ENCODE measurements around the gene TNPO3. TPM values are rescaled to one million over a fixed set of nuclear protein-coding genes. Genes with fewer than 3 reads are reported as not detected.
"Not testable (repeated sequence)": the region's sequence is repeated elsewhere in the genome, so short reads cannot be mapped to it uniquely, and the experiment has no call there.

Gene TNPO3
- total RNA-seq, 8 experiments from 2014 or later, result 45.3 to 63.9 (median 52.0) TPM

- H3K27ac ChIP-seq, result no peak overlapping the region
- 40 to 60% methylated on average over 2 of the region's 11 CpGs; no CpG with 5 or more reads in 8 of the 10 experiments for WGBS, 10 experiments
- no peak overlapping the region for H3K4me3 ChIP-seq
- H3K4me1 ChIP-seq (replicated peaks in 1 of 2), result peaks cover 0 to 3% of the 10 kb centered on the region in 2 donors
- ATAC-seq (replicated peaks in 6 of 8), result no peak
- in situ Hi-C loops (cut with MboI; ENCODE audit: low pct_unique_long_range_greater_than_20kb in 2 of 9, low sequenced_read_pairs in 9 of 9, unreplicated experiment in 9 of 9), result loop anchor here in 1 of 9 experiments (25.0 kb wide), 1 partner anchor 173 kb away; no protein-coding TSS in a partner anchor
Observed at GRCh38 chr7:128914566-128915151, 140.3 kb downstream of the TNPO3 start.

DNA sequence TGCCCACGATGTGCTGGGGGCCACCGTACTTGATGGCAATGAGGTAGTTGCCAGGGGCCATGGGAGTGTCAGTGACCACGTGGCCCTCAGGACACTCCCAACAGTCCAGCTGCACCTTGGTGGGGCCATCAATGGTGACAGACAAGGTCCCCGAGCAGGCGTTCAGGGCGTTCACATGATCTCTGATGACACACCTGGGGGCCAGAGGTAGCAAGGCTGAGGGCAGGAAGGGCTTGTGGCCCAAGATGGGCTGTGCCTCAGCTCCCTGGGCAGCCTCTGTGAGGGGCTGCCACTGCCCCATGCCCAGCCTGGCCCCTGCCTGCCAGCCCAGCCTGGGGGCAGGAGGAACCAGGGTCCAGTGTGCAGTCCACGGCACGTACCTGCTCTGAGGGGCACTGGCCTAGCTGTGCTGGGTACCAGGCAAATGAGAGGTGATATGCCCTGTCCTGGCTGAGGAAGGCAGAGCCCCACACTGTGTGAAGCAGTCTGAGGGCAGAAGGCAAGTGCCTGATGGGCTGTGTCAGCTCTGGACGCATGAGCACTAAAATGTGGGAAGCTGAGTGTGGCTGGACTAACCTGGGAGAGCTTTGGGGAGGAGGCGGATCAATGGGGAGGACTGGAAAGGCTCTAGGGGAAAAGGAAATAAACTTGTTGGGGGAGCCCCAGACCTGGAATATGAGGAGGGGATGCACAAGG, 140.9 kb downstream of the TNPO3 start:
- Histone ChIP-seq H3K4me3 (no peak overlapping the region), H3K4me1 (replicated peaks in 1 of 2) (peaks cover 0 to 10% of the 10 kb centered on the region in 2 donors), H3K27ac (no peak overlapping the region)
- in situ Hi-C loops (cut with MboI; ENCODE audit: low pct_unique_long_range_greater_than_20kb in 2 of 9, low sequenced_read_pairs in 9 of 9, unreplicated experiment in 9 of 9), result loop anchor here in 1 of 9 experiments (25.0 kb wide), 1 partner anchor 173 kb away; no protein-coding TSS in a partner anchor
- WGBS, 10 experiments, result 40 to 83% (median 80%) methylated on average over 1 of the region's 10 CpGs; no CpG with 5 or more reads in 7 of the 10 experiments
- ATAC-seq (replicated peaks in 6 of 8), result no peak

DNA sequence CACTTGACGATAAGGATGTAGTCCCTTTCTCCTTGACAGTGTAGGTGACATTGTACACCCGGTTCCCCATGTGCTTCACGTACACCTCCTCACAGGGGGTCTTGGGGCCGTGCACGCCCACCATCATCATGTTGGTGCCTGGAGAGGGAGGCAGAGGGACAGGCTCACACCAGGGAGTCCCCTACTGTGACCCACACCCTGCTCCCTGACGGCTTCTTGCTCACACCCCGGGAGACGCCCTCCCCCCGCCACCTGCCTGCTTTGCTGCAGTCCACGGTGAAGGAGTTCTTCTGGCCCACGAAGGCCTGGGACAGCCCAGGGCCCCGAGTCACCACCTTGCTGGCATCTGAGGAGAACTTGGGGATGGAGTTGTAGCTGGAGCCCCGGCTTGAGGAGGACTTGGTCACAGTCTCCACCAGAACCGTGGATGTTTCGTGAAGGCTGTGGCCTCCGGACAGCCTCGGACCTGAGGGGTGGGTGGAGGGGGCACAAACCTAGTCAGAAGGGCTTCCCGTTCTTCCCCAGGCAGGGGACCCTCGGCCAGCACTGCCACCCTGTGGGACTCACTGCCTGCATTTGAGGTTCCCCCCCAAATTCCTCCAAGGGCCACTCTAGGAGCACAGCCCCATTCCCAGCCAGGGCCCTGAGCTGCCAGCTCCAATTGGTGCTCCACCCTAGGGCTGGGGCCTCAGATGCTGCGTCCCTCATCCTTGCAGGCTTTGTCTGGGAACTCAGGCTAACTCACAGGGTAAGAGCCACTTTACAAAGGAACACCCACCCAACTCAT, 142.0 kb downstream of the TNPO3 start:
- not testable (repeated sequence) for H3K27ac ChIP-seq; ATAC-seq (replicated peaks in 6 of 8); H3K4me3 ChIP-seq
- WGBS, 10 experiments, result no CpG with 5 or more reads among the region's 20 CpGs
- in situ Hi-C loops (cut with MboI; ENCODE audit: low pct_unique_long_range_greater_than_20kb in 2 of 9, low sequenced_read_pairs in 9 of 9, unreplicated experiment in 9 of 9), result loop anchor here in 1 of 9 experiments (25.0 kb wide), 1 partner anchor 174 kb away; no protein-coding TSS in a partner anchor
- peaks cover 0 to 11% of the 10 kb centered on the region in 2 donors for H3K4me1 ChIP-seq (replicated peaks in 1 of 2)

GRCh38 chr7:128912281-128912680, 142.6 kb downstream of the TNPO3 start:
- Histone ChIP-seq H3K27ac (no peak overlapping the region), H3K4me1 (replicated peaks in 1 of 2) (peaks cover 0 to 11% of the 10 kb centered on the region in 2 donors), H3K4me3 (no peak overlapping the region)
- 67 to 71% methylated on average over 1 to 3 of the region's 3 CpGs; no CpG with 5 or more reads in 8 of the 10 experiments for WGBS, 10 experiments
- no peak for ATAC-seq (replicated peaks in 6 of 8)
- in situ Hi-C loops (cut with MboI; ENCODE audit: low pct_unique_long_range_greater_than_20kb in 2 of 9, low sequenced_read_pairs in 9 of 9, unreplicated experiment in 9 of 9), result loop anchor here in 1 of 9 experiments (25.0 kb wide), 1 partner anchor 175 kb away; no protein-coding TSS in a partner anchor

- H3K4me3 ChIP-seq, result no peak overlapping the region
- in situ Hi-C loops (cut with MboI; ENCODE audit: low pct_unique_long_range_greater_than_20kb in 2 of 9, low sequenced_read_pairs in 9 of 9, unreplicated experiment in 9 of 9), result loop anchor here in 1 of 9 experiments (25.0 kb wide), 1 partner anchor 176 kb away; no protein-coding TSS in a partner anchor
- peaks cover 0 to 11% of the 10 kb centered on the region in 2 donors for H3K4me1 ChIP-seq (replicated peaks in 1 of 2)
- H3K27ac ChIP-seq, result no peak overlapping the region
- 33 to 76% (median 60%) methylated on average over 1 to 2 of the region's 8 CpGs; no CpG with 5 or more reads in 7 of the 10 experiments for WGBS, 10 experiments
- peak in 6 of 8 experiments; percentile 10 to 58 (median 45) for ATAC-seq (replicated peaks in 6 of 8)
Observed at GRCh38 chr7:128911423-128912031, 143.4 kb downstream of the TNPO3 start.

DNA sequence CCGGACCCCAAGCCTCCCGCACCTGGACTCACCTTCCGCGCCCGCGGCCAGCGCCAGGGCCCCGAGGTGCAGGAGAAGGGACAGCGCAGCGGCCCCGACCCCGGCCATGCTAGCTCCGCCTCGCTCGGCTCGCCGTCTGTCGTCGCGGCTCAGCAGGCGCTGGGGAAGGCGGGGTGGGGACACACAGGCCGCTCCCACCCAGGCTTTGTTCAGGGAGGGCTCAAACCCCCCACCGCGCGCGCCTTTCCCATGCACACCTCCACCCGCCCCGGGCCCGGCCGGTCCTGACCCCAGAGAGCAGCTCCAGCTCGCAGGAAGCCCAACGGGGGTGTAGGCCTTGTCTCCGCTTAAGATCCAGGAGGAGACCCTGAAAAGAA, 144.4 kb downstream of the TNPO3 start, which contains the start of gene KCP:
Gene KCP, minus strand, starts transcription at position 141 of the 377 bp plus-strand sequence. Its CDS starts 33 bp downstream, at position 108.
- H3K27ac ChIP-seq, result no peak within 1 kb of the TSS
- peak in 3 of 8 experiments; percentile 8 to 15 (median 15) for ATAC-seq (replicated peaks in 6 of 8)
- in situ Hi-C loops (cut with MboI; ENCODE audit: low pct_unique_long_range_greater_than_20kb in 2 of 9, low sequenced_read_pairs in 9 of 9, unreplicated experiment in 9 of 9), result loop anchor here in 1 of 9 experiments (25.0 kb wide), 1 partner anchor 177 kb away; no protein-coding TSS in a partner anchor
- no peak within 1 kb of the TSS for H3K4me3 ChIP-seq
- H3K4me1 ChIP-seq (replicated peaks in 1 of 2), result peaks cover 0 to 11% of the 10 kb centered on the region in 2 donors
- 20 to 60% (median 44%) methylated on average over 1 to 5 of the region's 34 CpGs; no CpG with 5 or more reads in 7 of the 10 experiments for WGBS, 10 experiments

- in situ Hi-C loops (cut with MboI; ENCODE audit: low pct_unique_long_range_greater_than_20kb in 2 of 9, low sequenced_read_pairs in 9 of 9, unreplicated experiment in 9 of 9), result loop anchor here in 1 of 9 experiments (25.0 kb wide), 1 partner anchor 177 kb away; no protein-coding TSS in a partner anchor
- Histone ChIP-seq H3K27ac (no peak overlapping the region), H3K4me1 (replicated peaks in 1 of 2) (peaks cover 0 to 11% of the 10 kb centered on the region in 2 donors), H3K4me3 (no peak overlapping the region)
- peak; percentile 42 to 79 (median 64) for ATAC-seq (replicated peaks in 6 of 8)
- WGBS, 10 experiments, result 0 to 52% (median 11%) methylated on average over 1 to 14 of the region's 42 CpGs; no CpG with 5 or more reads in 2 of the 10 experiments
Observed at GRCh38 chr7:128909625-128910568, 145.0 kb downstream of the TNPO3 start.

DNA sequence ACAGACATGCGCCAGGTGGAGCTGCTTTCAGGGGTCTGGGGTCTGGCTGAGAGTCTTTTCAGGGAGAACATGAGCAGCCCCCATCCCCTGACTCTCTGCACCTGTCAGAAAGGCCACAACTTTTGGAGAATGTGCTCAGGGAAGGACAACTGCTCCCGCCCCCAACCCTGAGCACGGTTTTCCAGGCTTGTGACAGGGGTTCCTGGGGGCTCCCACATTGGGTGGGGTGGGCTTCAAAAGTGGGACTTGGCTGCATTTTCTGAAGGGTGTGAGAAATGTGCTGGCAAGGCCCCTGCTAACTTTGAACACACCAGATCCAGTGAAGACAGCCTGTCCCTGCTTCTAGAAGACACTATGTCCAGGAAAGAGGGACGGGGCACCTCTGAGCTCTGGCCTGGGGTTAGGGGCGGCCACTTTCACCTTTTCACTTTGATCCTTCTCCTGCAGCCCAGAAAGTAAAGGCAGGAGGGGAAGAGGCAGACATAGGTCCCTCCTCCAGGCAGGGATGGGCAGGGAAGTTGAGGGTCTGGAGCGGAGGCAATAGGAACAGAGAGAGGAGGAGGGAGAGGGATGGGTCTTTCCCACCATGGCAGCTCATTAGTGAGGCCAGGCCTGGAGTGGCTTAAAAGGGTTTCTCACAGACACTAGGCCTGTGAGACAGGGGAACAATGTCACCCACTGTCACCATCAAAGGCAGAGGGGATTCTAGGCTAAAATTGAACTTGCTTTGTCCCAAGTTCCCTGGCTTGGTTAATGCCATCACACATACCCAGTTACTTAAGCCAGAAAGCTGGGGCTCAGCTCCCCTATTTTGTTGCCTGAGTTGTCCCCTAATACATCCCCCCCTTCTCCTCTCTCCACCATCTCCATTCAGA, 145.9 kb downstream of the TNPO3 start:
- no peak overlapping the region for H3K4me3 ChIP-seq
- H3K4me1 ChIP-seq (replicated peaks in 1 of 2), result peaks cover 0 to 11% of the 10 kb centered on the region in 2 donors
- in situ Hi-C loops (cut with MboI; ENCODE audit: low pct_unique_long_range_greater_than_20kb in 2 of 9, low sequenced_read_pairs in 9 of 9, unreplicated experiment in 9 of 9), result loop anchor here in 1 of 9 experiments (25.0 kb wide), 1 partner anchor 178 kb away; no protein-coding TSS in a partner anchor
- H3K27ac ChIP-seq, result no peak overlapping the region
- 20 to 100% (median 90%) methylated on average over 1 to 3 of the region's 6 CpGs; no CpG with 5 or more reads in 5 of the 10 experiments for WGBS, 10 experiments
- peak in 3 of 8 experiments; percentile 20 to 42 (median 26) for ATAC-seq (replicated peaks in 6 of 8)

DNA sequence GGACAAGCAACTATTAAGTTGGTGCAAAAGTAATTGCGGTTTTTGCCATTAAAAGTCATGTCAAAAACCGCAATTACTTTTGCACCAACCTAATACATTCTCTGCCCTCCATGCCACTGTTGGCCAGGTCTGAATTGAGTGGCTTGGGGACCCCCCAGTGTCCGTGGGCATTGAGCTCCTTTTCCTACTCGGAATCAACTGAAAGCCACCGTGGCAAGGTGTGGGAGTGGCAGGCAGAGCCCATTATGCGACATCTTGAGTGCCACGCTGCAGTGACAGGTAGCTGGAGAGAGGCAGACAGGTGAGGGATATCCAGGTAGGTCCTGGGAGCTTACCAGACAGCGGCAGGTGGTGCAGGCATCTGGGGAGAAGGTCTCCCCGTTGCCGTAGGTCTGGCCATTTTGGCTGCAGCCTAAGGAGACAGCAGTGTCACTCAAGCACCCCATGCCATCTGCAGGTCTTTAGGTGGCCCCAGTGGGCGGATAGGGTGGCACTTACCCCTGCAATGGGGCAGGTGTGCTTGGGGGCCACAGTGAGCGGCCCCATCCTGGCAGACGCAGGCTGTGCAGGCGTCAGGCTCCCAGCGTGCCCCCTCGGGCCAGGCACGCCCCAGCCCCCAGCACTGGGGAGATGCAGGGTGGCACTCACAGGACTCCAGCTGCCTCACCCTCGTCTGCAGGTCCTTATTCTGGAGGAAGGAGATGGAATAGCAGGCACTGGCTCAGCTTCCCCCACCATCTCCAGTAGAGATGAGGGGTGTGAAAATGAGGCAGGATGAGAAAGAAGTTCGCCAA, 147.9 kb downstream of the TNPO3 start:
- H3K4me1 ChIP-seq (replicated peaks in 1 of 2), result peaks cover 0 to 11% of the 10 kb centered on the region in 2 donors
- no peak overlapping the region for H3K4me3 ChIP-seq
- in situ Hi-C loops (cut with MboI; ENCODE audit: low pct_unique_long_range_greater_than_20kb in 2 of 9, low sequenced_read_pairs in 9 of 9, unreplicated experiment in 9 of 9), result loop anchor here in 1 of 9 experiments (25.0 kb wide), 1 partner anchor 180 kb away; no protein-coding TSS in a partner anchor
- no peak overlapping the region for H3K27ac ChIP-seq
- WGBS, 10 experiments, result 43 to 100% (median 83%) methylated on average over 1 to 8 of the region's 19 CpGs; no CpG with 5 or more reads in 5 of the 10 experiments
- no peak for ATAC-seq (replicated peaks in 6 of 8)

All from motor neuron (in vitro differentiated cells).